ENCODE measurements around the gene CCDC85B.
A peak's percentile ranks its signal among the peaks of the same experiment; 100 is the strongest.
"Not testable (repeated sequence)": the region's sequence is repeated elsewhere in the genome, so short reads cannot be mapped to it uniquely, and the experiment has no call there.

Gene CCDC85B

DNA sequence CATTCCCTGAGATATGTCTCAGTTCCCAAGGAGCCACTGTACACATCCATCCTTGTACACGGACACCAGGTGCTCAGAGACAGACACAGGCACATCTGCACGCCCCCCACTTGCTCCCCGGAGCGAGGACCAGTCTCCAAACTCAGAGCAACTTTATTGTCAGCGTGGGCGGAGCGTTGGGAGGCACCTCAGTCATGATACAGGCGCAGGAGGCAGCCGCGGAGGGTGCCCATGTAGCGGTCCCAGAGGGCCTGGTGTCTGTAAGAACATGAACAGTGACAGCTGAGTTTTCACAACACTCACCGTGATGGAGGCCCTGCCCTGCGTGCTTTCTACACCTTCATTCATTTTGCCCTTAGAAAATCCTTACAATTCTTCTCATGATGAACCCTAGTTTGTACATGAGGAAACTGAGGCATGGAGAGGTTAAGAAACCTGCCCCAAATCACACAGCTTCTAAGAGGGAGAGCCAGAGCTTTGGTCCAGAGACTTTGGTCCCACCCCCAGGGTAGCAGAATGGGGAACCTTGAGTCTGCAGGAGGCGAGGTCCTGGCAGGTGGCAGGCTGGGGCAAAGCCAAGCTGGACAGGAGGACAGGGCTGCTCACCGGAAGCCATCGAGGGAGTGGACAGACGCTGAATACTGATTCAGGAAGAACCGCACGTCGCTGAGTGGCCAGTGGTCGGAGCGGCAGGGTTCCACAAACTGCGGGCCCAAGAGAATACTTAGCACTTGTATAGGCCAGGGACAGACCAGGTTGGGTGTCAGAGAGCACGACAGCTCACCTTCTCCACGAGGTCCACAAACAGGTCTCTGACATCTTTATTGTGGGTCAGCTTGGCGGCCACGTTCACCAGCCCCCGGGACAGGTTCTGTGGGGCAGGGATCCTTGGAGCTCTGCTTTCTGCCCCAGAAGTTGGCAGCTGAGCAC is 6.4 kb upstream of the CCDC85B start:
- H3K9me3 ChIP-seq (ENCODE audit: control insufficient read depth, low read length): no peaks in the 10 kb centered on the region
- peaks cover 15% of the 10 kb centered on the region for H3K4me1 ChIP-seq (ENCODE audit: control insufficient read depth, insufficient read depth, low read length, poor library complexity, severe bottlenecking)
- peaks cover 59% of the 10 kb centered on the region for H3K36me3 ChIP-seq (ENCODE audit: control insufficient read depth, insufficient read depth, low read length)
- no peak overlapping the region for H3K4me3 ChIP-seq (ENCODE audit: extremely low read depth, insufficient read depth, low read length, poor library complexity, severe bottlenecking)
- 93 to 95% methylated on average over 25 to 28 of the region's 28 CpGs for WGBS, 2 experiments (ENCODE audit: insufficient coverage in 2 of 2)
- H3K27ac ChIP-seq (ENCODE audit: low read depth, low read length, severe bottlenecking): no peak overlapping the region

DNA sequence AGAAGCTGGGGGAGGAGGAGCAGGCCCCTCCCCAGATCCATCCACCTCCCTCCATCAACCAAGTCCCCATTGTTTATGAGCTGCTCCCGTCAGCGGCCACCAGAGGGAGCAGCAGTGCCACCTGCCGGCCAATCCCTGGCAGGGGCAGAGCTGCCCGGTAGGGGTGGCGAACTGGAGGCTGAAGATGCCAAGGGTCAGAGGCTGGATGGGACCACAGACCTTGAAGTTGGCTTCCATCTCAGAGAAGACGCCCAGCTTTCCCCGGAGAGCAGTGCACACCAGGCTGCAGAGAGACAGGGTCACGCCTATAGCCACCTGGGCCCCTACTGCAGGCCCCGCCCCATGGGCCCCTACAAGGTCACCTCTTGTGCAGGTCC is 5.8 kb upstream of the CCDC85B start:
- H3K9me3 ChIP-seq (ENCODE audit: control insufficient read depth, low read length): no peaks in the 10 kb centered on the region
- H3K4me3 ChIP-seq (ENCODE audit: extremely low read depth, insufficient read depth, low read length, poor library complexity, severe bottlenecking): no peak overlapping the region
- WGBS, 2 experiments (ENCODE audit: insufficient coverage in 2 of 2): 30 to 51% methylated on average over 6 to 8 of the region's 9 CpGs
- peaks cover 22% of the 10 kb centered on the region for H3K4me1 ChIP-seq (ENCODE audit: control insufficient read depth, insufficient read depth, low read length, poor library complexity, severe bottlenecking)
- no peak overlapping the region for H3K27ac ChIP-seq (ENCODE audit: low read depth, low read length, severe bottlenecking)
- peaks cover 59% of the 10 kb centered on the region for H3K36me3 ChIP-seq (ENCODE audit: control insufficient read depth, insufficient read depth, low read length)

DNA sequence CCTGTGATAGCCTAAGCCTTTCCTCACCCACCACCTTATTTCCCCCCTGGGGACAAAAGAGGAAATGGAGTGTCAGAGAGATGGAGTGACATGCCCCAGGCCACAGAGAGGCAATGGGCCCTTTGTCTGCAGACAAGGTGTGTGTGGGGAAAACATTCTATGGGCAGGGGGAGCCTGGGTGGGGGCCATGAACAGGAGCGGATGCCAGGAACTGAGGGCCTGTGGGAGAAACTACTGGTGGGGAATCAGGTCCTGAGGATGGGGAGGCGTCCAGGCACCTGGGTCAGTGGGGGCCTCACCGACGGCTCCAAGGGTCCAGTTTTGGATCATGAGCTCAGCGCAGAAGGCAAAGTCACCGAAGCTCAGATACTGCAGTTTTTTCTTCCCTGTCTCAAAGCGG is 5.2 kb upstream of the CCDC85B start:
- 93 to 98% methylated on average over 7 of the region's 7 CpGs for WGBS, 2 experiments (ENCODE audit: insufficient coverage in 2 of 2)
- Histone ChIP-seq H3K9me3 (ENCODE audit: control insufficient read depth, low read length) (no peaks in the 10 kb centered on the region), H3K27ac (ENCODE audit: low read depth, low read length, severe bottlenecking) (no peak overlapping the region), H3K4me1 (ENCODE audit: control insufficient read depth, insufficient read depth, low read length, poor library complexity, severe bottlenecking) (peaks cover 27% of the 10 kb centered on the region), H3K36me3 (ENCODE audit: control insufficient read depth, insufficient read depth, low read length) (peaks cover 59% of the 10 kb centered on the region), H3K4me3 (ENCODE audit: extremely low read depth, insufficient read depth, low read length, poor library complexity, severe bottlenecking) (no peak overlapping the region)

DNA sequence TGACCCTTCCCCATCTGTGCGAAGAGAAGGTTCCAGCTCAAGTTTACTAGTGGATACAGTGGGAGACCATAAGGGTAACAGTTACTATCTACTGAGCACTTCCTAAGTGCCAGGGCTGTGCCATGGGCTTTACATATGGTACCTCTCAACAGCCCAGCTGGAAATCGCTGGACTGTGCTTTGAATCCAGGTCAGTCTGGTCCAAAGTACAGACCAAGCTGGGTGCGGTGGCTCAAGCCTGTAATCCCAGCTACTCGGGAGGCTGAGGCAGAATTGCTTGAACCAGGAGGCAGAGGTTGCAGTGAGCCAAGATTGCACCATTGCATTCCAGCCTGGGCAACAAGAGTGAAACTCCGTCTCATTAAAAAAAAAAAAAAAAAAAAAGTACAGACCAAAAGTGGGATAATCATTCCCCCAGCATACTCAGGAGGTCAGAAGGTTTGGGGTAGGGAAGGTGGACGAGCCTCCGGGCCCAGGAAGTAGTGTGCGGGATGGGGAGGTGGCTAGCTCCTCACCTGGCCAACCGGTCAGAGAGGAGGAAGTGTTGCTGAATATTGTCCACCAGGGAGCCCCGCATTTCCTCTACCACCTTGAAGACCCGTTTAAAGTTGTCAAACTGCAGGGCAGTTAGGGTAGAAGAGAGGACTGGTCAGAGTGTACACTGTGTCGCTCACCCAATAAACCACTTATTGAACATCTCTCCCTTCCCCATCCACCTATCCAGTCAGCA is 4.5 kb upstream of the CCDC85B start:
- Histone ChIP-seq H3K4me1 (ENCODE audit: control insufficient read depth, insufficient read depth, low read length, poor library complexity, severe bottlenecking) (peaks cover 27% of the 10 kb centered on the region), H3K27ac (ENCODE audit: low read depth, low read length, severe bottlenecking) (no peak overlapping the region), H3K36me3 (ENCODE audit: control insufficient read depth, insufficient read depth, low read length) (peaks cover 59% of the 10 kb centered on the region), H3K4me3 (ENCODE audit: extremely low read depth, insufficient read depth, low read length, poor library complexity, severe bottlenecking) (no peak overlapping the region), H3K9me3 (ENCODE audit: control insufficient read depth, low read length) (no peaks in the 10 kb centered on the region)
- 95 to 96% methylated on average over 6 of the region's 12 CpGs for WGBS, 2 experiments (ENCODE audit: insufficient coverage in 2 of 2)

DNA sequence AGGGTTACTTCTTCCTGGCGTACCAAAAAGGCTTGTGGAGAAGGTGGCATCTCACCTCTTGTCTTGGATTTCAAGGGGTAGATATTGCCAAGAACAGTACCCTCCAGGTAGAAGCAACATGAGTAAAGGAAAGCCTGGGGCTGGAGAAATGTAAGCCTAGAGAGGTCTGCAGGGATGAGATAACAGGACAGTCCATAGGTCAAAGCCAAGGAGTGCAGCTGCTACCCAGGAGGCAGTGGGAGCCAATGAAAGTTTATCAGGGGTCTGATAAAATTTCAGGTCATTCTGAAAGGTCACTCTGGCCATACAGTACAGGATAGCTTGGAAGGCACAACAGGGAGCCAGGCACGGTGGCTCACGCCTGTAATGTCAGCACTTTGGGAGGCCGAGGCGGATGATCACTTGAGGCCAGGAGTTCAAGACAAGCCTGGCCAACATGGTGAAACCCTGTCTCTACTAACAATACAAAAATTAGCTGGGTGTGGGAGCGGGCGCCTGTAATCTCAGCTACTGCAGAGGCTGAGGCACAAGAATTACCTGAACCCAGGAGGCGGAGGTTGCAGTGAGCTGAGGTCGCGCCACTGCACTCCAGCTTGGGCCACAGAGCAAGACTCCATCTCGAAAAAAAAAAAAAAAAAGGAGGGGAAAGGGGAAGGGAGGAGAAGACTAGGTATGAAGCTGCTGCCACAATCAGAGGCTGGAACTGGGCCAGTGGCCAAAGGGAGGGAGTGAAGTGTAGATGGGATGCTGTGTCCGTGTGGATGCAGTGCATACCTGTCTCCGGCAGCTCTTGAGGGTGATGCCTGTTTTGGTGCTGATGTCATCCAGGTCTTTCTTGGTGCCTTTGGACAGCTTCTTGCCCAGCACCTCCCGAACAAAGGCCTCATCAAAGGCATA is 3.4 kb upstream of the CCDC85B start:
- peaks cover 57% of the 10 kb centered on the region for H3K36me3 ChIP-seq (ENCODE audit: control insufficient read depth, insufficient read depth, low read length)
- peak overlapping the region; percentile 67 for H3K4me3 ChIP-seq (ENCODE audit: extremely low read depth, insufficient read depth, low read length, poor library complexity, severe bottlenecking)
- H3K9me3 ChIP-seq (ENCODE audit: control insufficient read depth, low read length): no peaks in the 10 kb centered on the region
- peaks cover 27% of the 10 kb centered on the region for H3K4me1 ChIP-seq (ENCODE audit: control insufficient read depth, insufficient read depth, low read length, poor library complexity, severe bottlenecking)
- H3K27ac ChIP-seq (ENCODE audit: low read depth, low read length, severe bottlenecking): peak overlapping the region; percentile 96
- 87 to 90% methylated on average over 14 of the region's 14 CpGs for WGBS, 2 experiments (ENCODE audit: insufficient coverage in 2 of 2)

DNA sequence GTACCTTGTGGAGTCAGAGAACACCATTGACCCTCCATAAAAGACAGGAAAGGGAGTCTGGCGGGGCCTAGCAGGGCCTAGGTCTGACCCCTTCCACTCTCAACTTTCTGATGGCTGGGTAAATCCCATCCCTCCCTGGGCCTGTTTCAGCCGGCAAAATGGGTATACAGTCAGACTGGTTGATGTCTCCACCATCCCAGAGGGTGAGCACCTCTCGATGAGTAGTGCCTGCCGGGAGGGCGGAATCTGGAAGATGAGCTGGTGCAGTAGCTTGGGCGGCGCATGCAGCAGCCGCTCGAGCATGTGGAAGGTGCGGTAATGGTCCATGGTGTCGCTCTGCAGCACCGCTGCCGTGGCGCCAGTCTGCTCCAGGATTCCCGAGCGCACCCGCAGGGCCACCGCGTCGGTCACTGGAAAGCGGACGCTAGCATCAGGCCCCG is 2.7 kb upstream of the CCDC85B start:
- Histone ChIP-seq H3K9me3 (ENCODE audit: control insufficient read depth, low read length) (no peaks in the 10 kb centered on the region), H3K27ac (ENCODE audit: low read depth, low read length, severe bottlenecking) (peak overlapping the region; percentile 96), H3K36me3 (ENCODE audit: control insufficient read depth, insufficient read depth, low read length) (peaks cover 55% of the 10 kb centered on the region), H3K4me3 (ENCODE audit: extremely low read depth, insufficient read depth, low read length, poor library complexity, severe bottlenecking) (peak overlapping the region; percentile 67), H3K4me1 (ENCODE audit: control insufficient read depth, insufficient read depth, low read length, poor library complexity, severe bottlenecking) (peaks cover 32% of the 10 kb centered on the region)
- 2 to 4% methylated on average over 20 to 22 of the region's 23 CpGs for WGBS, 2 experiments (ENCODE audit: insufficient coverage in 2 of 2)

DNA sequence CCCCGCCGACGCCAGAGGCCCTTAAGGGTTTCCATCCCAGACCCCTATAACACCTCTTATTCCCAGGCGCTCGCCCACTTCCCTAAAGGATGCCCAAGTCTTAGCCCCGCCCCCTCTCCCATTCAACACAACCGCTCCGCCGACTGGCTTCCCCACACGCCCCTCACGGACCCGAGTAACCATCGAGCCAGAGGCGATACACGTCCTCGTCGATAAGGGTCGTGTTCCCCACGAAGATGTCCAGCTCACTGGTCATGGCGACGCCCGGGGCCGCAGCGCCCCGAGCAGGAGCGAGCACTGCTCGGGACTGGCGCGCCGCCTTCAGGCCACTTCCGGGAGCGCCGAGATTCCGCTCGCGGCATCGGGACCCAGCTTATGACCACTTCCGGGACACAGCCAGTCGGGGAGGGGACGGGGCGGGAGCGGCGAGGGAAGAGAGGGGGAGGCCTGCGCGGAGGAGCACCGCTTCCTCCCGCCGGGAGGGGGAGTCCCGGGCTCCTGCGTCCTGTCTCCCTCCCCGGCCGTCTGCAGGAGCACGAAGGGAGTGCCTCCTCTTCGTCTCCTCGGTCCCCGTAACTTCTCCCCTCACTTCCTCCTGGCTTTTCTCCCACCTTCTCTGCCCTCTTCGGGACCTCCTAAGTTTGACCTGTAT is 2.2 kb upstream of the CCDC85B start, which contains the start of gene FIBP:
Gene FIBP (minus strand): TSS at position 309 of the 652 bp plus-strand sequence. CDS start 53 bp downstream, at position 256.
- peaks cover 55% of the 10 kb centered on the region for H3K36me3 ChIP-seq (ENCODE audit: control insufficient read depth, insufficient read depth, low read length)
- peak within 1 kb of the TSS; percentile 67 for H3K4me3 ChIP-seq (ENCODE audit: extremely low read depth, insufficient read depth, low read length, poor library complexity, severe bottlenecking)
- no peaks in the 10 kb centered on the region for H3K9me3 ChIP-seq (ENCODE audit: control insufficient read depth, low read length)
- H3K27ac ChIP-seq (ENCODE audit: low read depth, low read length, severe bottlenecking): peak within 1 kb of the TSS; percentile 96
- H3K4me1 ChIP-seq (ENCODE audit: control insufficient read depth, insufficient read depth, low read length, poor library complexity, severe bottlenecking): peaks cover 37% of the 10 kb centered on the region
- 0% methylated on average over 45 to 55 of the region's 57 CpGs for WGBS, 2 experiments (ENCODE audit: insufficient coverage in 2 of 2)

DNA sequence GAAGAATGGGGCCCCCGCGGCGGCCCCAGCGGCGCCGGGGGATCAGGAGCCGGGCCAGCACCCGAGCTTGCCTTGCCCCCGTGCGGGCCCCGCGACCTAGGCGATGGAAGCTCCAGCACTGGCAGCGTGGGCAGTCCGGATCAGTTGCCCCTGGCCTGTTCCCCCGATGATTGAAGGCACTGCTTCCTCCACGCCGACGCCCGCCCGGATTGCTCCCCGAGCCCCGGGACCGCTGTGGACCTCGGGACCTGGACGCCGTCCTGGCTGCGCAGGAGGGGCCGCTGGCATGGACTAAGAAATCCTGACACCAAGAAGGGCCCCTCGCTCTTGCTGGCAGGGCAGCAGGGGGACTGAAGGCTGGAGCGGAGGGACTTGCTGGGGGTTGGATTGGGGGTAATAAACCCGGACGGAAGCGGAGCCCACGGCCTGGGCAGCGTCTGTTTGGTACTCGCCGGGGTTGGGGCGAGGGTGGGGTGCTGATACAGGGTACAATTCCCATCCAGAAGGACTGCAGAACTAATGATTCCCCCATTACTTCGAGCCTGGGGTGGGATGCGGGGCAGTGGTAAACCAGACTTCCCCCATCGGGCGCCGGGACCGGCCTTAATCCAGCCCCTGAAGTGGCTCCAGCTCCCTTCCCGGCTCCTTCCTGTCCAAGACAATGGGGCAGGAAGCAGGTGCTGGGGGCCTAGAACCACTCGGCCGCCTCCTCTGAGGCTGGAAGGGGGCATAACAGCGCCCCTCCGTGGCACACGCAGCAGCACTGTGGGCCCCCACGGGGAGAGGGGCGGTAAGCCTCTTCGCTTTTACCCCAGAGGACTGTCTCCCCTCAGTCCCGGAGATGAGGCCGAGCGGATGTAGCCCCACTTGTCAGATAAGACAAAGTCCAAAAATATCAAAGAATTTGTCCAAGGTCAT is 1.0 kb downstream of the CCDC85B start:
- Histone ChIP-seq H3K36me3 (ENCODE audit: control insufficient read depth, insufficient read depth, low read length) (peaks cover 49% of the 10 kb centered on the region), H3K4me1 (ENCODE audit: control insufficient read depth, insufficient read depth, low read length, poor library complexity, severe bottlenecking) (peaks cover 50% of the 10 kb centered on the region), H3K27ac (ENCODE audit: low read depth, low read length, severe bottlenecking) (peak overlapping the region; percentile 78), H3K4me3 (ENCODE audit: extremely low read depth, insufficient read depth, low read length, poor library complexity, severe bottlenecking) (peak overlapping the region; percentile 59), H3K9me3 (ENCODE audit: control insufficient read depth, low read length) (no peaks in the 10 kb centered on the region)
- WGBS, 2 experiments (ENCODE audit: insufficient coverage in 2 of 2): 2 to 10% methylated on average over 43 to 45 of the region's 57 CpGs

DNA sequence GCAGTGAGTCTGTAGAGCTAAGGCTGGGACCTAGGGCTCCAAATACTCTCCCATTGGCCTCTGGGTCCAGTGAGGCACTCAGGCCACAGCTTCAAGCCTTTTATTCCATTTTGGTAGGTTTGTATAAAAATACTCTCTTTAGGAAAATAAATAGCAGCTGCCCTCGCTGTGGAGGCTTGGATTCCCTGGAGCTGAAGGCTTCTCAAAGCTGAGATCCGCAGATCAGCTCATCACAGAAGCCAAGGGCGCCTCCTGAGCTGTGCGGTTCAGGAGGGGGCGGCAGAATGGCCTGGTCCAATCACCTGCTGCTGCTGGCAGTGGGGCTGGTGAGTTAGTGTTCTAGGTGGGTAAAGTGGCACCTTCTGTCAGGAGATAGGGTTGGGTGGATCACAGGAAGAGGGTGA is 1.7 kb downstream of the CCDC85B start:
- WGBS, 2 experiments (ENCODE audit: insufficient coverage in 2 of 2): 90 to 92% methylated on average over 5 of the region's 5 CpGs
- peaks cover 49% of the 10 kb centered on the region for H3K36me3 ChIP-seq (ENCODE audit: control insufficient read depth, insufficient read depth, low read length)
- peaks cover 49% of the 10 kb centered on the region for H3K4me1 ChIP-seq (ENCODE audit: control insufficient read depth, insufficient read depth, low read length, poor library complexity, severe bottlenecking)
- H3K9me3 ChIP-seq (ENCODE audit: control insufficient read depth, low read length): not testable (repeated sequence)
- H3K4me3 ChIP-seq (ENCODE audit: extremely low read depth, insufficient read depth, low read length, poor library complexity, severe bottlenecking): peak overlapping the region; percentile 59
- peak overlapping the region; percentile 78 for H3K27ac ChIP-seq (ENCODE audit: low read depth, low read length, severe bottlenecking)
